ENCODE results near the gene LRRC4C.

DNA sequence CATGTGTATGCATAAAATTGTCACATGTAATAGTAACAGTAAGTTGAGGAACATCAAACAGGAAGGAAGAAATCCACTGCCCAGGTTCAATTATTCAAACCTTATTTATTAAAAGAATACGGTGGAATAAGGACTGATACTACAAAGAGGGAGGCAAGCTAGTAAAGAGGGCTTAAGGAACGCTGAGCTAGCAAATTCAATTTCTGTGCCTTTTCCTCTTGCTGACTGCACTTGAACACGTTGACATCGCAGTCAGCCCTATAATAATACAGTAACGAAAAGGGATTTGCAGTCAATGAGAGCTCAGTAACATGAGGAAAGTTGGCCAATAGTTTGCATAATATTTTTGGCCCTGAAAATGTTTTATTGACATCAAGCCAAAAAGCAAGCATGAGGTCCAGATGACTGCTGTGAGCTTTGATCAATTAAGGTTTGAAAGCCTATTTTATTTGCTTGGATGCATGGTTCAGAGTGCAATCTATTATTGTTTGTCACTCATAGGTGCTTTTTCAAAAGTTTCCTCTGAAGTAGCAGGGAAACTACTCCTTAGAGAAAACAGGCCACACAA, 861.8 kb downstream of the LRRC4C start:
- no peak for TF ChIP-seq POLR2A (IDR thresholded peaks at IDR 0.05)
- TF ChIP-seq, protein P1, sequence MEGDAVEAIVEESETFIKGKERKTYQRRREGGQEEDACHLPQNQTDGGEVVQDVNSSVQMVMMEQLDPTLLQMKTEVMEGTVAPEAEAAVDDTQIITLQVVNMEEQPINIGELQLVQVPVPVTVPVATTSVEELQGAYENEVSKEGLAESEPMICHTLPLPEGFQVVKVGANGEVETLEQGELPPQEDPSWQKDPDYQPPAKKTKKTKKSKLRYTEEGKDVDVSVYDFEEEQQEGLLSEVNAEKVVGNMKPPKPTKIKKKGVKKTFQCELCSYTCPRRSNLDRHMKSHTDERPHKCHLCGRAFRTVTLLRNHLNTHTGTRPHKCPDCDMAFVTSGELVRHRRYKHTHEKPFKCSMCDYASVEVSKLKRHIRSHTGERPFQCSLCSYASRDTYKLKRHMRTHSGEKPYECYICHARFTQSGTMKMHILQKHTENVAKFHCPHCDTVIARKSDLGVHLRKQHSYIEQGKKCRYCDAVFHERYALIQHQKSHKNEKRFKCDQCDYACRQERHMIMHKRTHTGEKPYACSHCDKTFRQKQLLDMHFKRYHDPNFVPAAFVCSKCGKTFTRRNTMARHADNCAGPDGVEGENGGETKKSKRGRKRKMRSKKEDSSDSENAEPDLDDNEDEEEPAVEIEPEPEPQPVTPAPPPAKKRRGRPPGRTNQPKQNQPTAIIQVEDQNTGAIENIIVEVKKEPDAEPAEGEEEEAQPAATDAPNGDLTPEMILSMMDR (IDR thresholded peaks at IDR 0.05), result no peak
